DMS 273 (cell line): ENCODE data around the gene MBNL3.
"Not testable (repeated sequence)": the region's sequence is repeated elsewhere in the genome, so short reads cannot be mapped to it uniquely, and the experiment has no call there.

Experiments
- DNase-seq: peaks from one replicate; lab custom pipeline; 2025; ENCODE audit not compliant: unreplicated experiment; lab: John Stamatoyannopoulos, UW

MBNL3 gene

DNA sequence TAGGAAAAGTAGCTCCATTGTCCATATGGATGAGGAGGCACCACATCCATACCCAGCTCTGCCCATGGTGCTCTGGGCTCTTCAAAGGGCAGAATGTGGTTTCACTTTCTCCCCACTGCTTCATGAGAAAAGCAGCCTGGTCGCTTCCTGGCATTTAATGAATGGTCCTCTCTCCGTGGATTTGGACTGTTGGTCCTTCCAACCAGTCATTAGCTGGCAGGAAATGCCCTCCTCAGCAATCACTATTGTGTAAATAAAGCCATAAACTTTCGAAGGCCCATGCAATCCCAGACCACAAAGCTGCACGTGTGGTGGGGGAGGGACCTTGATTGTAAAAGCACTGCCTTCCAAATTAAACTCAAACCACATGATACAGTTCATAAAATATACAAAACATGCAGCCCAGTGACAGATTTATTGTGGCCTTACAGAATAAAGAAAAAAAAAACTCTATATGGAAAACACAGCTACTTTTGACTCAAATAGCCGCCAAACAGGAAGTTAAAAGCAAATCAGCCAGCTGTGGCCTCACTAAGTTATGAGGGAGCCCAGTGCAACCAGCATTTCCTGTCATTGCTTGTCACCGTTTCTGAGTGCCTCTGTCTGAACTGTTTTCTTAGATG is 8.1 kb downstream of the MBNL3 start:
- DNase-seq: peak; percentile 9

GRCh38 chrX:132474544-132475248 is 14.1 kb downstream of the MBNL3 start:
- no peak for DNase-seq

DNA sequence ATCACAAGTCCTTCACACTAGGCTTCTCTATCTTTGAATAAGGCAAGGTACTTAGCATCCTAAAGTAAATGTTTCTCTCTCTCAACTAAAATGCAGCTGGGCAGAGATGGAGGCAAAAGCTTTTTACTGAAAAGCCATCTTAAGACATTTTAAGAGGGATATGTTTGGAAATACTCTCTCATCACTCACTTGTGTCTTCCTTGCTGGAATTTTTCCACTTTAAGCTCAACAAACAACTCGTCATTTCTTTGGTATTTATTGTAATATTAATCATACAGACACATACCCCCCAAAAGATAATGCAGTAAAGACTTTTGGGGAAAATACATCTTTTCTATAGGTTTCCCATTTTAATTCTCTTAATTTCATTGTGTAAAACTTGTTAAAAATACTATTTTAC is 16.4 kb downstream of the MBNL3 start:
- DNase-seq: no peak

DNA sequence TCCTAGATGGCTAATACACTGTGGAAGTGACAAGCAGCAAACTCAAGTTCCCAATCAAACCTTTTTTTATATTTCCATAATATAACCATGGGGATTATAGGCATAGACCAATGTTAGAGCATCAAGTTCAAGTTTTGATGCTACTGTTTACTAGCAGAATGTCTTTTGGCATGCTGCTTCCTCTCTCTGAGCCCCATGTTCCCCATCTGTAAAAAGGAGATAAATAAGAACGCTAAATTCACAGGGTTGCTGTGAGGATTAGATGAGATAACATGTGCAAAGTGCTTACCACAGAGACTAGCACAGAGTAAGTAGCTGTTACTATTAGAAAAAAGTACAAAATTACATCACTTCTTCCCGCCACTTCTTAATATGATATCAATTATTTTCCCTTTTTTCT is 18.0 kb downstream of the MBNL3 start:
- DNase-seq: no peak

DNA sequence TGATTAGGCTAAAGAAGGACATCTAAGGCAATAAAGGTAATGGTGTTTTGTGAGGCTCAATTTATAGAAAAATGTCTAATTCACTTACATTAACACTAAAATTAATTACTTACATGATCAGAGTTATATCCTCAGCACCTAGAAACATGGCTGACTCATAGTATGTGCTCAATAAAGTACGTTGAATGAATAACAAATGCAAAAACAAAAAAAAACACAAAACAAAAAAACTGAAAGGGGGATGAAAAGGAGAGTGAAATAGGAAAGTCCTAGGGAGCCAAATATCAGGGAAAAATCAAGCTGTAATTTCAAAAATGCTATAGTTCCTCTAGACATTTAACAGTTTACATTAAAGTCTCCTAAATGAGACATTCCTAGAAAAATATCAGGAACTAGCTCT is 18.7 kb downstream of the MBNL3 start:
- DNase-seq: no peak

GRCh38 chrX:132468454-132468853 is 20.4 kb downstream of the MBNL3 start:
- no peak for DNase-seq

GRCh38 chrX:132467989-132468388 is 20.8 kb downstream of the MBNL3 start:
- DNase-seq: no peak

DNA sequence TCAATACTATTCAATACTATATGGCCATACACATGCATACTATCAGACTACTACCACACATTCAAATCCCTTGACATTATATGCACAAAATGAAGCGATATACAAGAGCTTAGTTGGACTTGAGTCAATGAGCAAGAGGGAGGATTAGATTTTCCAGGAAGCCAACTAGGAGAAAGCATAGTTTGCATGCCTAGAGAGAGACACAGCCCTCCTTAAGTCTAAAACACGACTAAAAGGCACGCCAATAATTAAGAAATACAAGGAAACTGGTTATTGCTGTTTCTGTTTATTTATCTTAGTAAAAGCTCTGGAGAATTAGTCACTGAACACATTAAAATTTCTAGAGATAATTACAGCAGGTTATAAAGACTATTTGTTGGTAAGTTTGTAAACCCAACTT is 21.8 kb downstream of the MBNL3 start:
- no peak for DNase-seq

GRCh38 chrX:132463411-132463810 is 25.4 kb downstream of the MBNL3 start:
- peak; percentile 68 for DNase-seq

DNA sequence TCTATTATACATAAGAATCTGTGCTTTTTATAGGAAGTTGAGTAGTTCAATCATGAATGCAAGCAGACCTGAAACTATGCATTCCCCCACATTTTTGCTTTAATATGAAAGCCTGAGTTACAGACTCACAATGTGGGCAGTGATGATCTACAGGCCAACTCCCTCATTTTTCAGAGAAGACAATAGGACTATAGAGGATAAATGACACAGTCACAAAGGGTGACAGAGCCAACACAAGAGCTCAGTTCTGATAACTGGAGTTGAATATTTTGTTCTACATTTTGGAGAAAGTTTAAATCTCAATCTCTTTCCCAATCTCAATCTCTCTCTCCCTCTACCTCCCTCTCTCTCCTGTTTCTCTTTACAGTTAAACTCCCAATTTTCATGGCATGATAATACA is 27.0 kb downstream of the MBNL3 start:
- no peak for DNase-seq

GRCh38 chrX:132452911-132453550 is 35.8 kb downstream of the MBNL3 start:
- no peak for DNase-seq

DNA sequence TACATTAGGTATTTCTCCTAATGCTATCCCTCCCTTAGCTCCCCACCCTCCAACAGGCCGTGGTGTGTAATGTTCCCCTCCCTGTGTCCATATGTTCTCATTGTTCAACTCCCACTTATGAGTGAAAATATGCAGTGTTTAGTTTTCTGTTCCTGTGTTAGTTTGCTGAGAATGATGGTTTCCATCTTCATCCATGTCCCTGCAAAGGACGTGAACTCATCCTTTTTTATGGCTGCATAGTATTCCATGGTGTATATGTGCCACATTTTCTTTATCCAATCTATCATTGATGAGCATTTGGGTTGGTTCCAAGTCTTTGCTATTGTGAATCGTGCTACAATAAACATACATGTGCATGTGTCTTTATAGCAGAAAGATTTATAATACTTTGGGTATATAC is 42.9 kb downstream of the MBNL3 start:
- not testable (repeated sequence) for DNase-seq

GRCh38 chrX:132444936-132445335 is 43.9 kb downstream of the MBNL3 start:
- DNase-seq: no peak

- DNase-seq: no peak
These were observed 45.4 kb downstream of the MBNL3 start for GRCh38 chrX:132443196-132444135.

DNA sequence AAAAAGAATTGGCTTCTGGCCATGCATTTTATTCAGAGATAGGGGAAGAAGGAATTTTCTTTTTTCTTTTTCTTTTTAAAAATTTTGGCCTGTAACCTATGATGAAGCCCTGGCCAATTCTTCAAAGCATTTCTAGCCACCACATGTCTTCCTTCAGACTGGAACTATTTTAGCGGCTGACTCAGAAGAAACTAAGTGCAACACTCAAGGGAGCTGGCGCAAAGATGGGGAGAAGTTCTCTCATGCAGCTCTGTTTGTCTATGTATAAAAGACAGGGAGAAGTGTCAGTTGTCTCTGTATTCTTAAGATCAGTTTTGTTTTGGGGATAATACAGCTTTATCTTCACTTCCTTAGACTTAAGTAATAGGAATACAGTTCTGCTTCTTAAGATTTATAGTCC is 46.1 kb downstream of the MBNL3 start:
- DNase-seq: no peak

GRCh38 chrX:132435222-132435621 is 53.6 kb downstream of the MBNL3 start:
- DNase-seq: peak; percentile 32

- DNase-seq: no peak
These were observed 55.3 kb downstream of the MBNL3 start for GRCh38 chrX:132433551-132433950.

GRCh38 chrX:132433001-132433400 is 55.8 kb downstream of the MBNL3 start:
- no peak for DNase-seq

GRCh38 chrX:132428896-132429295 is 59.9 kb downstream of the MBNL3 start:
- no peak for DNase-seq

- no peak for DNase-seq
These were observed 62.0 kb downstream of the MBNL3 start for GRCh38 chrX:132426695-132427281.

DNA sequence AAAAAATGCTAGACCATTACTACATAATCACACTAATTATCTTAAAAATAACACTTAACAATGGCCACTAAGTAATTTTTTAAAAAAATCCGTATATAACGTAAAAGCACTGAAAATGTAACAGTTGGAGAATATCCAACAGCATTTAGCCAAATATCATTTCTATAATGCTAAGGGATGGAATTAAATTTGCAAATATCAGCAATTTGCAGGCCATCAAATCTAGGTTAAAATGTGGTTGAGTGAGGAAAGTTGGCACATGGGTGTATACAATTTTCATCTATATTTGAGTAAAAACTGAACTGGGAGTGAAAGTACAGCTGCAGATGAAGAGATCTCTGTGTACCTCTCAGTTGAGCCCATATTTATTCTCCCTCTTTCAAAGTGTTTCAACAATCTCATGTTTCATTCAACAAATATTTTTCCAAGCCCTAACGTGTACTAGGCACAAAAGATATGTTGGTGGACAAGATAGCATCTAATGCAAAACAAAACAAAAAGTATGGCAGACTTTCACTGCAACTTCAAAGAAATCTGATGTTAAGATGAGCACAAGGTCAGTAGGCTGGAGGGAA is 63.0 kb downstream of the MBNL3 start:
- DNase-seq: no peak
